MM.1S (cell line): ENCODE results near the gene SORL1.

Experiments used
- CTCF ChIP-seq: fragments of 300-600 bp; sonication (generic); IDR thresholded peaks from 2 replicates; pipeline ENCODE4 v1.5.1; 2016; ENCODE audit warnings: antibody characterized with exemption, low read length, mixed read lengths
- EZH2 ChIP-seq: fragments of 300-600 bp; sonication (generic); optimal IDR thresholded peaks from 2 replicates; pipeline ENCODE3; 2017; ENCODE audit warnings: low read depth, mild to moderate bottlenecking, antibody characterized with exemption, low read length, mixed read lengths
- EZH2phosphoT487 ChIP-seq: fragments of 300-600 bp; sonication (generic); IDR thresholded peaks from 2 replicates; pipeline ENCODE4 v1.6.1; 2018; ENCODE audit warnings: antibody characterized with exemption, low read length

GRCh38 chr11:121417055-121417551 lies 35.0 kb upstream of the SORL1 start:
- no peak for TF ChIP-seq CTCF
- no peak for TF ChIP-seq EZH2
- TF ChIP-seq EZH2phosphoT487: no peak
